GM21381 (cell line): ENCODE results near the gene OR3A2.
"Not testable (repeated sequence)": the region's sequence is repeated elsewhere in the genome, so short reads cannot be mapped to it uniquely, and the experiment has no call there.

Source experiments
- ATAC-seq: cut with Tn5 transposase; IDR thresholded peaks from one replicate; pipeline ENCODE4 v1.9.1; 2021; ENCODE audit warnings: mild to moderate bottlenecking, moderate library complexity; ENCODE audit not compliant: unreplicated experiment

Gene OR3A2

GRCh38 chr17:3385869-3386816 is at the start of gene OR3A2:
Gene OR3A2 (minus strand): TSS chr17:3386308.
- no peak for ATAC-seq

GRCh38 chr17:3433741-3434140 is 47.6 kb upstream of the OR3A2 start, which contains the start of gene OR1E2:
Gene OR1E2 (minus strand): TSS chr17:3433841. CDS start chr17:3433841, 0 bp downstream.
- no peak for ATAC-seq

GRCh38 chr17:3433215-3433614 is 47.1 kb upstream of the OR3A2 start:
- ATAC-seq = not testable (repeated sequence)

- no peak for ATAC-seq
These were observed 32.1 kb upstream of the OR3A2 start for GRCh38 chr17:3418222-3418621.

GRCh38 chr17:3415610-3416009 is 29.5 kb upstream of the OR3A2 start:
- no peak for ATAC-seq

GRCh38 chr17:3412216-3412615 is 26.1 kb upstream of the OR3A2 start:
- ATAC-seq = not testable (repeated sequence)

- no peak for ATAC-seq
These were observed 25.0 kb upstream of the OR3A2 start, which contains the start of gene OR3A3 for GRCh38 chr17:3411070-3411469. Gene OR3A3 (plus strand): TSS chr17:3411370.

- not testable (repeated sequence) for ATAC-seq
These were observed 17.7 kb upstream of the OR3A2 start for GRCh38 chr17:3403856-3404255.

GRCh38 chr17:3401786-3402185 is 15.7 kb upstream of the OR3A2 start:
- no peak for ATAC-seq

GRCh38 chr17:3400055-3400454 is 13.9 kb upstream of the OR3A2 start:
- no peak for ATAC-seq

GRCh38 chr17:3398310-3398709 is 12.2 kb upstream of the OR3A2 start, which contains the start of gene OR1E1:
Gene OR1E1 (minus strand): TSS chr17:3398410. CDS start chr17:3398410, 0 bp downstream.
- no peak for ATAC-seq

GRCh38 chr17:3397801-3398200 is 11.7 kb upstream of the OR3A2 start:
- ATAC-seq = not testable (repeated sequence)

GRCh38 chr17:3389791-3390190 is 3.7 kb upstream of the OR3A2 start:
- ATAC-seq = no peak

- no peak for ATAC-seq
These were observed 4.2 kb downstream of the OR3A2 start for GRCh38 chr17:3381957-3382356.

GRCh38 chr17:3378321-3378720 is 7.8 kb downstream of the OR3A2 start:
- no peak for ATAC-seq

- ATAC-seq = not testable (repeated sequence)
These were observed 14.9 kb downstream of the OR3A2 start for GRCh38 chr17:3371167-3371566.

GRCh38 chr17:3342782-3343181 is 43.3 kb downstream of the OR3A2 start:
- not testable (repeated sequence) for ATAC-seq

- ATAC-seq = no peak
These were observed 50.2 kb downstream of the OR3A2 start for GRCh38 chr17:3335876-3336275.

GRCh38 chr17:3318336-3318735 is 67.8 kb downstream of the OR3A2 start:
- no peak for ATAC-seq

GRCh38 chr17:3316836-3317235 is 69.3 kb downstream of the OR3A2 start:
- no peak for ATAC-seq

GRCh38 chr17:3308603-3309002 is 77.5 kb downstream of the OR3A2 start:
- ATAC-seq = no peak

GRCh38 chr17:3298260-3298659 is 87.8 kb downstream of the OR3A2 start, which contains the start of gene OR3A1:
Gene OR3A1 (minus strand): TSS chr17:3298360. CDS start chr17:3292582, 5,778 bp downstream.
- no peak for ATAC-seq
